Thymus (tissue), 11 donors: ENCODE measurements around the gene L3MBTL1. TPM values are rescaled to one million over a fixed set of nuclear protein-coding genes. Genes with fewer than 3 reads are reported as not detected.

Experiments used
- DNase-seq, 9 donors: peaks; one replicate each; pipeline ENCODE4 v3.0.0-alpha.2; 2013; ENCODE audit warnings: low spot score in 9 of 9, low read depth in 6 of 9, missing footprints in 1 of 9
- H3K27ac ChIP-seq, 2 donors: one replicate each; pipeline ENCODE4 v1.5.1; 2013; ENCODE audit warnings: control low read depth in 1 of 2, low read depth in 1 of 2, low read length in 1 of 2, mild to moderate bottlenecking in 1 of 2, moderate library complexity in 1 of 2
- H3K27me3 ChIP-seq, 2 donors: one replicate each; pipeline ENCODE4 v1.5.1; 2013; ENCODE audit warnings: low read length in 1 of 2; ENCODE audit not compliant: control insufficient read depth in 2 of 2, insufficient read depth in 1 of 2
- H3K36me3 ChIP-seq, 2 donors: one replicate each; pipeline ENCODE4 v1.5.1; 2013; ENCODE audit warnings: low read length in 1 of 2, mild to moderate bottlenecking in 1 of 2, moderate library complexity in 1 of 2; ENCODE audit not compliant: control insufficient read depth in 2 of 2, insufficient read depth in 2 of 2
- H3K4me1 ChIP-seq, 2 donors: one replicate each; pipeline ENCODE4 v1.5.1; 2013; ENCODE audit warnings: low read length in 2 of 2; ENCODE audit not compliant: control insufficient read depth in 2 of 2, insufficient read depth in 2 of 2
- H3K4me3 ChIP-seq, 2 donors: one replicate each; pipeline ENCODE4 v1.5.1; 2013; ENCODE audit warnings: low read length in 2 of 2, control low read depth in 1 of 2, mild to moderate bottlenecking in 1 of 2
- H3K9me3 ChIP-seq, 2 donors: one replicate each; pipeline ENCODE4 v1.5.1; 2013; ENCODE audit warnings: low read length in 1 of 2, mild to moderate bottlenecking in 1 of 2; ENCODE audit not compliant: control insufficient read depth in 2 of 2, insufficient read depth in 1 of 2
- WGBS: extraction: QIAGEN DNeasy Blood & Tissue Kit; methylation state at CpG from one replicate; pipeline ENCODE4 v1.1.7; 2013; 5-methylcytosine and 5-hydroxymethylcytosine counted together
- polyA plus RNA-seq: library from polyadenylated mRNA; stranded (reverse); fragments of 200-250 nt; gene quantifications from one replicate; pipeline ENCODE4 v1.2.3, GENCODE V29; 2013
- total RNA-seq: library from RNA; stranded (reverse); fragments of 120-200 nt; gene quantifications from one replicate; pipeline ENCODE4 v1.2.4, GENCODE V29; 2013
- donor health status: healthy.

L3MBTL1 gene
- total and polyA plus RNA-seq, 2 donors, result 3.7 to 13.5 TPM

DNA sequence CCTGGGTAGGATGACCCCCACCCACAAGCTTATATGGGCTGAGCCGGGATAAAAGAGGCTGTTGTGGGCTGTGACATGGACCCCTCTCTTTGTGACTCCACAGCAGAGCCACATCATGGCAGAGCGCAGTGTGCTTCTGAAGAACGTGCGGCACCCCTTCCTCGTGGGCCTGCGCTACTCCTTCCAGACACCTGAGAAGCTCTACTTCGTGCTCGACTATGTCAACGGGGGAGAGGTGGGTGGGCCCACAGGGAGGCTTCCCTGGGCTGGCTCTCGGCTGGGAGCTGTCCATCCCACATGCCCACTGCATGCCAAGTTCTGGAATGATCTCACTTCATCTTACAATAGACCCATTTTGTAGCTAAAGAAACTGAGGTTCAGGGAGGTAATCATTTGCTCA lies 61.8 kb downstream of the L3MBTL1 start:
- no peak overlapping the region for H3K4me3 ChIP-seq
- no peaks in the 10 kb centered on the region for H3K27me3 ChIP-seq
- no peak overlapping the region for H3K27ac ChIP-seq
- 96% methylated on average over 10 of the region's 10 CpGs for WGBS
- H3K9me3 ChIP-seq, result no peaks in the 10 kb centered on the region
- no peaks in the 10 kb centered on the region for H3K36me3 ChIP-seq
- no peaks in the 10 kb centered on the region for H3K4me1 ChIP-seq
- DNase-seq, result no peak

DNA sequence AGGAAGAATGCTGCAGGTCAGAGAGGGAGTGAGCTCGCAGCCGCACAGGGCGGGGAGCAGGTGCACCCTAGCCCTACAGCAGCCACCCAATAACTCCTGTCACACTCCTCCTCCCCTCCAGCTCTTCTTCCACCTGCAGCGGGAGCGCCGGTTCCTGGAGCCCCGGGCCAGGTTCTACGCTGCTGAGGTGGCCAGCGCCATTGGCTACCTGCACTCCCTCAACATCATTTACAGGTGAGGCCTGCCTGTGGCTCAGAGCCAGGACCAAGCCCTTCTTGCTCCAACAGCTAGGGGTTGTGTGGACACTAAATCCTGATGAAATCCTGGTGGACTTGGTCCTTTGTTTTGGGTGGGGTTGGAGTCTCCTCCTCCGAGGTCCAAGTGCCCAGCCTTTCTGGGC lies 63.0 kb downstream of the L3MBTL1 start:
- 95% methylated on average over 10 of the region's 10 CpGs for WGBS
- H3K27ac ChIP-seq, result no peak overlapping the region
- H3K9me3 ChIP-seq, result no peaks in the 10 kb centered on the region
- no peaks in the 10 kb centered on the region for H3K4me1 ChIP-seq
- H3K4me3 ChIP-seq, result no peak overlapping the region
- no peaks in the 10 kb centered on the region for H3K36me3 ChIP-seq
- no peak for DNase-seq
- no peaks in the 10 kb centered on the region for H3K27me3 ChIP-seq

- WGBS, result 95% methylated on average over 3 of the region's 3 CpGs
- no peaks in the 10 kb centered on the region for H3K27me3 ChIP-seq
- DNase-seq, result no peak
- H3K4me3 ChIP-seq, result no peak overlapping the region
- no peaks in the 10 kb centered on the region for H3K4me1 ChIP-seq
- no peaks in the 10 kb centered on the region for H3K36me3 ChIP-seq
- H3K27ac ChIP-seq, result no peak overlapping the region
- H3K9me3 ChIP-seq, result no peaks in the 10 kb centered on the region
Measured at GRCh38 chr20:43571310-43571709, 63.8 kb downstream of the L3MBTL1 start.

- 97% methylated on average over 6 of the region's 6 CpGs for WGBS
- Histone ChIP-seq H3K9me3 (no peaks in the 10 kb centered on the region), H3K36me3 (no peaks in the 10 kb centered on the region), H3K4me3 (no peak overlapping the region), H3K4me1 (no peaks in the 10 kb centered on the region), H3K27ac (no peak overlapping the region), H3K27me3 (no peaks in the 10 kb centered on the region)
- no peak for DNase-seq
Measured at GRCh38 chr20:43571771-43572170, 64.3 kb downstream of the L3MBTL1 start.

GRCh38 chr20:43572891-43573290 lies 65.4 kb downstream of the L3MBTL1 start:
- no peaks in the 10 kb centered on the region for H3K27me3 ChIP-seq
- H3K4me1 ChIP-seq, result no peaks in the 10 kb centered on the region
- H3K36me3 ChIP-seq, result no peaks in the 10 kb centered on the region
- H3K9me3 ChIP-seq, result no peaks in the 10 kb centered on the region
- 97% methylated on average over 8 of the region's 8 CpGs for WGBS
- H3K27ac ChIP-seq, result no peak overlapping the region
- DNase-seq, result no peak
- no peak overlapping the region for H3K4me3 ChIP-seq

GRCh38 chr20:43576108-43576507 lies 68.6 kb downstream of the L3MBTL1 start:
- Histone ChIP-seq H3K9me3 (no peaks in the 10 kb centered on the region), H3K27ac (no peak overlapping the region), H3K27me3 (no peaks in the 10 kb centered on the region), H3K4me3 (no peak overlapping the region), H3K4me1 (no peaks in the 10 kb centered on the region), H3K36me3 (no peaks in the 10 kb centered on the region)
- no peak for DNase-seq
- 88% methylated on average over 10 of the region's 10 CpGs for WGBS

GRCh38 chr20:43579861-43580793 lies 72.6 kb downstream of the L3MBTL1 start:
- Histone ChIP-seq H3K4me1 (no peaks in the 10 kb centered on the region), H3K36me3 (no peaks in the 10 kb centered on the region), H3K4me3 (no peak overlapping the region), H3K27me3 (no peaks in the 10 kb centered on the region), H3K9me3 (no peaks in the 10 kb centered on the region), H3K27ac (no peak overlapping the region)
- DNase-seq, result no peak
- 80% methylated on average over 7 of the region's 7 CpGs for WGBS

DNA sequence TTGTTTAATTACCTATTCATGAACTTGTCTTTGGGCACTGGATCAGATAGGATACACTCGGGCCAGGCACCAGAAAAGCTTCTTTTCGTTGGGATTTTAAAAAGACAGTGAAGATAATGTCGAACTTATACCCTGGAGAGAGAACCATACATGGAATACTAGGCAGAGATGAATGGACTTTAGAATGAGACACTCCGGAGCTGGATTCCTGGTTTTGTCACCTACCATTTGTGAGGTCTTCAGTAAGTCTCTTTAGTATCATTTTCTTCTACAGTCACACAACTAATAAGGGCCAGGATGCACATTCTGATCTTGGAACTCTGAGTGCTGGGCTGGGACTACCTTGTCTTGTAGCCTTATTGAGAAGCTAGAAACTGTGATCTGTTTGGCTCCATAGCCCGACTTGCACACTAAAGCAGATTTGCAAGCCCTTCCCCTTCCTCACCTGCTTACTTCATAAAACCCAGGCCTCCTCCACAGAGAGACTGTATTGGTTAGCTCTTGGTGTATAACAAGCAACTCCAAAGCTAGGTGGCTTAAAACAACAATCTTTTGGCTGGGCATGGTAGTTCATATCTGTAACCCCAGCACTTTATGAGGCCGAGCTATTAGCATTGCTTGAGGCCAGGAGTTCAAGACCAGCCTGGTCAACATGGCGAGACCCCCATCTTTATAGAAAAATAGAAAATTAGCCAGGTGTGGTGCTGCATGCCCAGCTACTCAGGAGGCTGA lies 75.8 kb downstream of the L3MBTL1 start:
- Histone ChIP-seq H3K4me1 (no peaks in the 10 kb centered on the region), H3K9me3 (no peaks in the 10 kb centered on the region), H3K4me3 (no peak overlapping the region), H3K27ac (no peak overlapping the region), H3K36me3 (no peaks in the 10 kb centered on the region), H3K27me3 (no peaks in the 10 kb centered on the region)
- 94% methylated on average over 7 of the region's 7 CpGs for WGBS
- DNase-seq, result no peak

DNA sequence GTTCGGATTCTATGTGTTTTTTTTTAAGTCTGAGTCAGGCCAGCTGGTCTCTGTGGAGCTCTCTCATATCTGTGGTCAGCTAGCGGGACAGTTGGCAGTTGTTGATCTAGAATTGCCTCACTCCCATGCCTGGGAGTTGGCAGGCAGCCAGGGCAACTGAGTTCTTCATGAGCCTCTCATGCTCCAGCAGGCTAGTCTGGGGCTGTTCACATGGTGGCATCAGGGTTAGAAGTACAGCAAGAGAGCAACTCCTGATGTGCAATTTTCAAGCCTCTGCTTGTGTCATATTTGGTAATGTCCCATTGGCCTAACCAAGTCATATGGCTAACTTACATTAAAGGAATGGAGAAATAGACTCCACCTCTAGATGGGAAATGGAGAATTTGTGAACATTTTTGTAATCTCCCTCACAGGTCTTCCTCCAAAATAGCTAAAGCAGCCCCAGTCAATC lies 76.5 kb downstream of the L3MBTL1 start:
- no peaks in the 10 kb centered on the region for H3K9me3 ChIP-seq
- no peak overlapping the region for H3K4me3 ChIP-seq
- H3K27me3 ChIP-seq, result no peaks in the 10 kb centered on the region
- no peaks in the 10 kb centered on the region for H3K36me3 ChIP-seq
- 84% methylated on average over 2 of the region's 2 CpGs for WGBS
- no peak overlapping the region for H3K27ac ChIP-seq
- H3K4me1 ChIP-seq, result no peaks in the 10 kb centered on the region
- no peak for DNase-seq
